Ovary (tissue), 3 donors: Measurements from ENCODE around the gene INPPL1.
"Not testable (repeated sequence)": the region's sequence is repeated elsewhere in the genome, so short reads cannot be mapped to it uniquely, and the experiment has no call there.

Experiments used
- CTCF ChIP-seq, 3 donors: fragments of 450-650 bp in 2 of 3; fragments of 200-600 bp in 1 of 3; IDR thresholded peaks; one replicate each; pipeline versions ENCODE4 v1.5.1 to v1.8.0; 2016 to 2022; ENCODE audit warnings: antibody characterized with exemption in 3 of 3, mild to moderate bottlenecking in 1 of 3
- EP300 ChIP-seq: sonication (generic); formaldehyde crosslinking; IDR thresholded peaks from one replicate; pipeline ENCODE4 v1.6.1; 2017; ENCODE audit warnings: antibody characterized with exemption
- POLR2A ChIP-seq: fragments of 450-650 bp; IDR thresholded peaks from one replicate; pipeline ENCODE4 v1.6.1; 2017; ENCODE audit warnings: antibody characterized with exemption, mild to moderate bottlenecking, moderate library complexity
- donor health status: DM: no; HTN: no; CAD: no.

GRCh38 chr11:72181553-72181958, 43.0 kb upstream of the INPPL1 start:
- not testable (repeated sequence) for TF ChIP-seq CTCF (IDR thresholded peaks at IDR 0.05); EP300; POLR2A
